Ectodermal cell (in vitro differentiated cells): ENCODE data around the gene PARN.

ENCODE experiments used
- H3K27ac ChIP-seq: 2 replicates; pipeline ENCODE4 v1.7.0; 2013; ENCODE audit warnings: mild to moderate bottlenecking, low read depth, low read length; ENCODE audit not compliant: insufficient read depth, poor library complexity, severe bottlenecking
- H3K27me3 ChIP-seq: 2 replicates; pipeline ENCODE4 v1.7.0; 2013; ENCODE audit warnings: mild to moderate bottlenecking, low read length; ENCODE audit not compliant: insufficient read depth, control insufficient read depth, poor library complexity, severe bottlenecking
- H3K36me3 ChIP-seq: one replicate; pipeline ENCODE4 v1.7.0; 2013; ENCODE audit warnings: low read length; ENCODE audit not compliant: control insufficient read depth, insufficient read depth
- H3K4me1 ChIP-seq: one replicate; pipeline ENCODE4 v1.7.0; 2013; ENCODE audit warnings: low read length; ENCODE audit not compliant: control insufficient read depth, insufficient read depth
- H3K4me3 ChIP-seq: 2 replicates; pipeline ENCODE4 v1.7.0; 2013; ENCODE audit warnings: low read depth, low read length, control low read depth; ENCODE audit not compliant: insufficient read depth
- H3K9me3 ChIP-seq: 2 replicates; pipeline ENCODE4 v1.7.0; 2013; ENCODE audit warnings: mild to moderate bottlenecking, low read length, moderate library complexity; ENCODE audit not compliant: control insufficient read depth
- WGBS, 2 experiments: methylation state at CpG; one replicate each; pipeline ENCODE4 v1.1.7; 2013; ENCODE audit warnings: missing lambda C conversion rate in 2 of 2; 5-methylcytosine and 5-hydroxymethylcytosine counted together

The PARN gene

DNA sequence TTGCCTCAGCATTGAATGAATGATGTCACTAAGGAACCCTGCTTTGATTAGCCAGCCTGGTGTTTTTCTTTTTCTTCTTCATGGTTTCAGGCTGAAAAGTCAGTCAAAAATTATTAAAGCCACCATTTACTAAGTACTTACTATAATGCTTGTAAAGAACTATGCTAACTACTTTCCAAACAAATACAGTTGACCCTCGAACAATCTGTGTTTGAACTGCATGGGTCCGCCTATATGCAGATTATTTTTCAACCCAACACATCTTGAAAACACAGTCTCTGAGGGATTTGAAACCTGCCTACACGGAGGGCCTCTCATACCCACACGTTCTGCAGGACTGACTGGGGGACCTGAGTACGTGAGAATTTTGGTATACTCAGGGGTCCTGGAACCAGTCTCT, 136.3 kb downstream of the PARN start:
- Histone ChIP-seq H3K4me1 (peaks cover 19% of the 10 kb centered on the region), H3K9me3 (no peaks in the 10 kb centered on the region), H3K27me3 (no peaks in the 10 kb centered on the region), H3K27ac (no peak overlapping the region), H3K4me3 (no peak overlapping the region), H3K36me3 (no peaks in the 10 kb centered on the region)
- WGBS, 2 experiments: 91 to 93% methylated on average over 5 of the region's 5 CpGs

- Histone ChIP-seq H3K27me3 (no peaks in the 10 kb centered on the region), H3K9me3 (no peaks in the 10 kb centered on the region), H3K36me3 (no peaks in the 10 kb centered on the region), H3K27ac (no peak overlapping the region), H3K4me3 (no peak overlapping the region), H3K4me1 (peaks cover 19% of the 10 kb centered on the region)
- 97% methylated on average over 2 of the region's 2 CpGs; no CpG with 5 or more reads in 1 of the 2 experiments for WGBS, 2 experiments
Observed at GRCh38 chr16:14492614-14493013, 137.4 kb downstream of the PARN start.

GRCh38 chr16:14491861-14492529, 138.1 kb downstream of the PARN start:
- 87 to 89% methylated on average over 11 of the region's 11 CpGs for WGBS, 2 experiments

DNA sequence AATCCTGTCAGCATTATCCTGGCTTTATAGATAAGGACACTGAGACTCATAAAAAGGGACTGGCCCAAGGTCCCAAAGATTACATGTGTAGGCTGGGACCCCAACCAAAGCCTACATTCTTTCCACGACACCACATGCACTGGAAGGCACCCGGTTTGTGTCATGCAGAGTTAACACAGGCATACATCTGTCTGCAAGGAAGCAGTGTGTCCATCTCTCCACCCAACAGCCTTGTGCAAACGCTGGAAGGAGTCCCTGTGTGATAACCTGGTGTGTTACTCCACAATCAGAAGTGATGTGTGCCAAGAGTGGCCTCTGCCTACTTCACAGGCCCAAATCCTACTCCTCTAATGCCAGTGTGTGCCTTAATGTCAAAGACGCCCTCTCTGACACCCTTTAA, 139.8 kb downstream of the PARN start:
- 93 to 94% methylated on average over 4 of the region's 4 CpGs for WGBS, 2 experiments
- Histone ChIP-seq H3K27ac (no peak overlapping the region), H3K4me3 (no peak overlapping the region)

More at GRCh38 chr16:14491861-14492529, 138.1 kb downstream of the PARN start:
- no peak overlapping the region for H3K4me3 ChIP-seq
- no peaks in the 10 kb centered on the region for H3K9me3 ChIP-seq
- H3K4me1 ChIP-seq: peaks cover 19% of the 10 kb centered on the region
- H3K36me3 ChIP-seq: no peaks in the 10 kb centered on the region
- H3K27ac ChIP-seq: no peak overlapping the region
- H3K27me3 ChIP-seq: no peaks in the 10 kb centered on the region

DNA sequence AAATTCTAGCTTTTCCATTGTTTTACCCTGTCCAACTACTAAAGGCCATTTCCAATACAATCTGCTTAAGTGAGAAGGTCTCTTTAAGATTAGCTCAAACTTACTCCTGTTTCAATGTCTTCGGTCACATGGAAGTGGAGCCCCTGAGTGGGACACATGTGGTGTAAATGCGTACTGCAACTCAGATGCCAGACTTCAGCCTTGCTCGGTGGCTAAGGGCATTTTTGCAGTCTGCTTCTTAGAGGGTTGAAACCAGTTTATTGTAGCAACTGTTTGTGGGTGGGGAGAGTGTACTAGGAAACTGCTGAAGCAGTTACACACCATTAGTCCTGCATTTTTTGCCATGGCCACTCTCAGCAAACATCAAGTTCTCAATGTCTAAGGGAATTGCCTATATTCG, 140.6 kb downstream of the PARN start:
- H3K27ac ChIP-seq: no peak overlapping the region

More for the DNA sequence above, 139.8 kb downstream of the PARN start:
- Histone ChIP-seq H3K36me3 (no peaks in the 10 kb centered on the region), H3K4me1 (peaks cover 10% of the 10 kb centered on the region), H3K27me3 (no peaks in the 10 kb centered on the region), H3K9me3 (no peaks in the 10 kb centered on the region)

DNA sequence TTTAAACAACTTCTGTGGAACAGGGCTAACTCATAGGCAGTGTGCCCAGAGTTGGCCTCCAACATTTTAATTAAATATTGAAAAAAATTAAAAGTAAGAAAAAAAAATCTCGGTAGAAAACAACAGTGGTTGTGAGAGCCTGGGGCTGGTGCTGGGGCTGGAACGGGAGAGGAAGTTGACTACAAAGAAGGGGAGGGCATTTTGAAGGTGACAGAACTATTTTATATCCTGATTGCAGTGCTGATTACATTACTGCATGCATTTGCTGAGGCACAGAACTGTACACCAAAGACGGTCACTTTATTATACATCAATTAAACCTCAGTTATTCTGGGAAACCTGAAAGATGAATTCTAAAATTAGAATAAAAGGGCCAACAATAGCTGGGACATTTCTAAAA, 142.5 kb downstream of the PARN start:
- 70% methylated on average over 3 of the region's 3 CpGs for WGBS, 2 experiments
- Histone ChIP-seq H3K27ac (no peak overlapping the region), H3K4me1 (peaks cover 10% of the 10 kb centered on the region), H3K4me3 (no peak overlapping the region), H3K27me3 (no peaks in the 10 kb centered on the region), H3K36me3 (no peaks in the 10 kb centered on the region), H3K9me3 (no peaks in the 10 kb centered on the region)

More for the DNA sequence above, 140.6 kb downstream of the PARN start:
- Histone ChIP-seq H3K4me3 (no peak overlapping the region), H3K9me3 (no peaks in the 10 kb centered on the region), H3K36me3 (no peaks in the 10 kb centered on the region), H3K27me3 (no peaks in the 10 kb centered on the region), H3K4me1 (peaks cover 10% of the 10 kb centered on the region)
- 60 to 72% methylated on average over 4 of the region's 4 CpGs for WGBS, 2 experiments

DNA sequence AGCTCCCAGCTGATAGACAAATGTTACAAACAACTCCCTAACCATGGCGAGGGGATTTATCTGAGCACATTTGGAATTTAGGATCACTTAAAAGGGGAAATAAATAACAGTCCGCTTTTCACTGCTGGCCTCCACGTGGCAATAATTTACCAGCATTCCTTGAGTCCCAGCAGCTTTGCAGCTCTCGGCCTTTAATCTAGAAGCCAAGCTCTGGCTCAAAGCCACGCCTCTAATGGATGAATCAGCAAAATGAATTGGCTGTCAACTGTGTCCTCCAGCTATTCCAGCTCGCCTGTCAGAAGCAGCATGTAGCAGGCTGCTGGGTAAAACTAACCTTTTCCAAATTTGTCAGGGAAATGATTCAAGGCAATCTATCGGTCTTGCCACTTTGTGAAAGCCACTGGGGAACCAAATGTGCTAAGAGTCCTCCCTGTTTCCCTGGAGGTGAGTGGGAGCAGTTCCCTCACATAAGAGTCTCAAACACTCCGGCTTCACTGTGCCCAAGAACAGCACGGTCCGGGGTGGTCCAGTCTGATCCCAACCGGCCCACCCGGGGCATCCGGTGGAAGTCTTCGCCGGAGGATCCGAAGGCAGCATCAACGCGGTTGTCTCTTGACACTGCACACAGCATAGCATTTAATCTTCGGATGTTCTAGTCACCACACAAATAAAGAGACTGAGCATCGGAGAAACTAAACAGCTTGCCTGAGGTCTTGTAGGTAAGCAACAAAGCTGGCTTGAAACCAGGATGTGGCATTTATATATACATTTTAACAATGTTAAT, 143.3 kb downstream of the PARN start:
- Histone ChIP-seq H3K4me3 (no peak overlapping the region), H3K27ac (peak overlapping the region; percentile 52), H3K36me3 (peaks cover 4% of the 10 kb centered on the region), H3K4me1 (peaks cover 10% of the 10 kb centered on the region), H3K9me3 (no peaks in the 10 kb centered on the region), H3K27me3 (no peaks in the 10 kb centered on the region)
- 76 to 78% methylated on average over 20 of the region's 20 CpGs for WGBS, 2 experiments

- peak overlapping the region; percentile 52 for H3K27ac ChIP-seq
- 94 to 95% methylated on average over 15 of the region's 16 CpGs for WGBS, 2 experiments
- no peak overlapping the region for H3K4me3 ChIP-seq
- H3K27me3 ChIP-seq: no peaks in the 10 kb centered on the region
- peaks cover 6% of the 10 kb centered on the region for H3K36me3 ChIP-seq
- H3K4me1 ChIP-seq: peaks cover 10% of the 10 kb centered on the region
- H3K9me3 ChIP-seq: no peaks in the 10 kb centered on the region
Observed at GRCh38 chr16:14485811-14486519, 144.1 kb downstream of the PARN start.

DNA sequence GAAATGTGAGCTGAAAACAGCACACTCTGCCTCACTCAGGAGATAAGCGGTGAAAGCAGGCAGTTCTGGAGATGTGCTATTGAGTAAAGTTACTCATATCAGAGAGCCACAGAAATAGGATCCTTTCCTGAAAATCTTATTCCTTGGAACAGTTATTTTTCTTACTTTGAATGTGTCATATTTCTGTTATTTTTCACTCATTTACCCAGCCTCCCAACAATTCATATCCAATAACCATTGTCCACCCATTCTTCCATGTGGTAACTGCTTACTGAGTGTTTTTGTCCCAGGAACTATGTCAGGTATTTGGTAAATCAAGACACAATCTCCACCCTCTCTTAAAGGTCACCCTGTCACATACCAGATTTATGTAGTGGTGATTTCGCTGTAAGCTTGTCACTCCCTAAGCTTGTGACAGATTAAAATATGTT, 144.9 kb downstream of the PARN start:
- WGBS, 2 experiments: 87 to 92% methylated on average over 1 to 2 of the region's 2 CpGs
- peaks cover 6% of the 10 kb centered on the region for H3K36me3 ChIP-seq
- H3K4me3 ChIP-seq: no peak overlapping the region
- no peaks in the 10 kb centered on the region for H3K9me3 ChIP-seq
- no peak overlapping the region for H3K27ac ChIP-seq
- H3K27me3 ChIP-seq: no peaks in the 10 kb centered on the region
- H3K4me1 ChIP-seq: peaks cover 10% of the 10 kb centered on the region

DNA sequence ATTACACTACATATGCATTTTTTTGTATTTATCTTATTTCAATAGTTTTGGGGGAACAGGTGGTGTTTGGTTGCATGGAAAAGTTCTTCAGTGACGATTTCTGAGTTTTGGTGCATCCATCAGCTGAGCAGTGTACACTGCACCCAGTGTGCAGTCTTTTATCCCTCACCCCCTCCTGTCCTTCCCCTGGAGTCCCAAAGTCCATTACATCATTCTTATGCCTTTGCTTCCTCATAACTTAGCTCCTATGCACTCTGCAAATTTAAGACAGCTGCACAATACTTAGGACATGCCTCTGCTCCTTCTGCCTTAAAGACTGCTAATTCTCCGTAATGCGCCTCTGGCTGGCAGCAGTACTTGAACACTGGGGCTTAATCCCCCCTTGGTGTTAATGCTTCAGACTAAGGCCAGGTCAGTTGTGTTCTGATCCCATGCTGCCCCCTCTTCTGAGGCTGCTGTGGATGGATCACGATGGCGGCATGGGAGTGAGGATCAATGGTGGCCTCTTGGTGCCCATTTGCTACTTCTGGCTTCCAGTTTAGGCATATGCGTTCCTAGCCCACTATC, 146.2 kb downstream of the PARN start:
- H3K27ac ChIP-seq: no peak overlapping the region
- no peaks in the 10 kb centered on the region for H3K27me3 ChIP-seq
- no peak overlapping the region for H3K4me3 ChIP-seq
- H3K9me3 ChIP-seq: no peaks in the 10 kb centered on the region
- peaks cover 10% of the 10 kb centered on the region for H3K4me1 ChIP-seq
- 85 to 88% methylated on average over 6 of the region's 6 CpGs for WGBS, 2 experiments
- H3K36me3 ChIP-seq: peaks cover 6% of the 10 kb centered on the region
